ENCODE measurements around the gene ITPK1.

ITPK1 gene

GRCh38 chr14:92916201-92916600 lies 199.5 kb downstream of the ITPK1 start:
- FAIRE-seq, result no peak

GRCh38 chr14:92914087-92914656 lies 201.6 kb downstream of the ITPK1 start:
- no peak for FAIRE-seq

DNA sequence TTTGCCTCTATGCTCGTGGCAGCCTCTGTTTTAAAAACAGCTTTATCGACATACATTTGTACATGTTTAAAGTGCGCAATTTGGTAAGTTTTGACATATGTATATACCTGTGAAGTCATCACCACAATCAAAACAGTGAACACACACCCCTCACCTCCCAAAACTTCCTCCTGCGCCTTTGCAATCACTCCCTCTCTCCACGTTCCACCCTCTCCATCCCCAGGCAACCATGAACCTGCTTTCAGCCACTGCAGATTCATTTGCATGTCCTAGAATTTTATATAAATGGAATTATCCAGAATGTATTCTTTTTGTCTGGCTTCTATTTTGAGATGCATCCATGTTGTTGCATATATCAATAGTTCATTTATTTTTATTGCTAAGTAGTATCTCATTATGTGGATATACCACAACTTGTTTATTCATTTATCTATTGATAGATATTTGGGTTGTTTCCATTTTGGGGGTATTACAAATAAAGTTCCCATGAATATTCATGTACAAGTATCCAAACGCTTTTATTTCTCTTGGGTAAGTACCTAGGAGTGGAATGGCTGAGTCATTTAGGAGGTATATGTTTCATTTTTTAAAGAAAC lies 208.3 kb downstream of the ITPK1 start:
- no peak for FAIRE-seq

DNA sequence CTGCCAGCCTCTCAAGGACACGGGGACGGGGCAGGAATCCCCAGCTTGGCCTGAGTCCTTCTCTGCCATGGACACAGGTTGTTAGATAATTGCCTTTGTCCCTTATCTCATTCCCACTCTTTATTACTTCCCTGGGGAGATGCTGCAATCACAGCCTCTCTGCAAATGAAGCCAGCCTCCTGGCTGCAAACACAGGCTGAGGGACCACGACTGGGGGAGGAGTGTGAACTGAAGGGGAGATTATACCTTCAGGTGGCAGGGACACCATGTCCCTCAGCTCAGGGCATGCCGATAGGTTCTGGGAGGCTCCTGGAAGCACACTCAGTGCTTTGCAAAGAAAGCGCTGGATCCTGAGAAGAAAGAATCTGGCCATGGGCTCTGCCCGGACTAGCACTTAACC lies 208.9 kb downstream of the ITPK1 start:
- FAIRE-seq, result no peak

DNA sequence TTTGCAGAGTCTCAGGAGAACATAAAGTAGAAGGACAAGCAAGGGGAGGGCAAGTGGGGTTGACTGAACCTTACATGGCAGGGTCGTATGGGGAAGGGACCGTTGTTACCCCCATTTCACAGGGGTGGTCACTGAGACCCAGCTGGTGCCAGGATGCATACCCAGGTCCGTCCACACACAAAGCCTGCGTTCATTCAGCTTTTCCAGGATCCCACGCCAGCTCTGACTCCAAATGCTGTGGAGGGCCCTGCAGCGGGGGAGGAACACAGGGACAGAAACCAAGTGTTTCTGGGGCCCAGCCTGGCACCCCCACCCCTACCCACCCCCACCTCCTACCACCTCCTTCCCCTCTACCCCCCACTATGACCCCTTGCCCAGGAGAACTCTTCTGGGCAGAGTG lies 209.3 kb downstream of the ITPK1 start:
- FAIRE-seq, result no peak

DNA sequence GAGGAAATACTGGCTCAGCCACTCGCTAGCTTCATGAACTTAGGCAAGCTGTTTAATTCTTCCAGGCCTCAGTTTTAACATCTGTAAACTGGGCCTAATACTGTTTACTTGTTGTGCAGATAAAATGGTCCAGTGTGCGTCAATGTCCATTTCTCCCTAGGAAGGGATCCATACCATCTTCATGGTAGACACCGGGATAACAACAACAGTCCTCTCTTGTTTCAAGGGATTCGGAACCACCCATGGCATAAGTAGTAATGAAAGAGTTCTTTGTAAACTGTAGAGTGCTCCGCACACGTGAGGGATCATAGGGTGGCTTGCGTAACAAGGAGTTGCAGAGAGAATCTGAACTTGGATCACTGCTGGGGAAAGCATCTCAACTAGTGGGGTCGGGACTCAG lies 210.1 kb downstream of the ITPK1 start:
- no peak for FAIRE-seq

GRCh38 chr14:92903359-92903758 lies 212.4 kb downstream of the ITPK1 start:
- FAIRE-seq, result no peak

DNA sequence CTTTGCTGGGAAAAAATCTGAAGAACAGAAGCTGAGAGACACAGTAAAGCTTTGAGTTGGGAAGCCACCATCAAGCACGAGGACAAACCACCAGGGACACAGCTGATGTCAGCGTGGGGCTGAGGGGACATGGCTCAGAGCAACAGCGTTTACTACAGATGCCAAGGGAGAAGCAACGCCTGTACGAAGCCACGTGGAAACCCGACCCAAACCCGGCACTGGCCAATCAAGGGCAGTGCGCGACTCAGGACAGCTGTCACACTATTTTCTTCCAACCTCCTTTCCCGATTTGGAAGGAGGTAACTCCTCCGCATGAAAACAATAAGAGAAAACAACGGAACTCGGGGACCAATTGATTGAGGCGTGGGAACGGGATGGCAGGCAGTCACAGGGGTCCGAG lies 213.0 kb downstream of the ITPK1 start:
- no peak for FAIRE-seq

GRCh38 chr14:92902191-92902590 lies 213.5 kb downstream of the ITPK1 start:
- no peak for FAIRE-seq

DNA sequence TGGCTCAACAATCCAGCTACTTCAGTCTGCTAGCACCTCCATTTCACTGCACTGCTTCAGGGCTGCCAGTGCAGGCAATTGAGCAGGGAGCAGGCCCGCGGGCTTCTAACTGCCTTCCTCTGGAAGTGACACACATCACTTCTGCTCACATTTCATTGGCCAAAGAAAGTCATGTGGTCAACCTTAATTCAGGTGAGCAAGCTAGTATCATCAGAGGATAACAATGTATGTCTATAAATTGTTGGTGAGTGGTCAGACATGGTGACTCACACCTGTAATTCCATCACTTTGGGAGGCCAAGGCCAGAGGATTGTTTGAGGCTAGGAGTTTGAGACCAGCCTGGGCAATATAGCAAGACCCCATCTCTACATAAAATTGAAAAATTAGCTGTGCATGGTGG lies 215.1 kb downstream of the ITPK1 start:
- no peak for FAIRE-seq

DNA sequence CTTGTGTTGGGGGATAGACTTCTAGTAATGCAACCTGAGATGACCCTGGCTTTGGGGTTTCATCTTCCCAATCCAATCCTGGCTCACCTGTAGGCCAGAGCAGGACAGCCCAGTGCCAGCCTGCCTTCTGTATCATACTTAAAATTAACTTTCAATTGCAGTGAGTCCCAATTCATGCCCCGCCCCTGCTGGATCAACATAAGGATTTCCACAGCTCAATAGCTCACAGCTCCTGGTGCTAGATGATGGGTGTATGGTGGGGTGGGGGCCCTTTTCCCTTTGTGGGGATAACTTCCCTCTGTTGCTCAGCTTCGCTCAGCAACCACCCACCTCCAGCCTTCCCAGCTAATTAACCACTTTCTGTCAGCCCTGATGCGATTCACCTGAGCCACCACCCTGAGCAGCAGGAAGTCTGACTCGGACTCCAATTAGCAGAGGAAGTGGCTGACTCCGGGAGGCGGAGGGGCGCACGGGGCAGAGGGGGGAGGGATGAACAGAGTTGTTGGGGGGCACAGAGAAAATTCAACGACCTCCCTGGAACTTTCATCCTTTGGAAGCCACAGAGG lies 217.1 kb downstream of the ITPK1 start:
- no peak for FAIRE-seq

DNA sequence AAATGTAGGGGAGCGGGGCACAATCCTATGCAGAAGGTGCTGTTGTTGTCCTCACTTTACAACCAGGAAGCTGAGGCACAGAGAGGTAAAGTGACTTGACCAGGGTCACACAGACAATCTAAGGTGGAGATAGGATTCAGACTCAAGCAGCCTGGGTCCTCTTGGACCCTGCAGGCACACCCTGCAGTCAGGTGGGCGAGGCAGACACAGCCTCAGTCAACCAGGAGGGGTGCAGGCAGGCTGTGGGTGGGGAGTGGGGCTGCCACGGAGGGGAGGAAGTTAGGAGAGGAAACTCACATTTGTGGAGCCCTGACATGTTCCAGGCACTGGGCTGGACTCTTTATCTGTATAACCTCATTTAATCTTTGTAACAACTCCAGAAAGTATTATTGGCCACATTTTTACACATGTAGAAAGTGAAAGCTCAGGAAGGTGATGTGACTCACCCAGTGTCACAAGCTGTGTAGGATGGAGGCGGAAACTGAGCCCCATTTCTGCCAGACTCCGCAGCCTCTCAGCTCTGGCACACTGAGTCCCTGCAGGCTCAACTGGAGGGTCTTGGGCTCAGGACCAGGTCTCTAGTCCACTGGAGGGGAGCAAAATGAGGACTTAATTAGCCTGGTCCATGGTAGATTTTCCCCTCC lies 217.7 kb downstream of the ITPK1 start:
- no peak for FAIRE-seq

DNA sequence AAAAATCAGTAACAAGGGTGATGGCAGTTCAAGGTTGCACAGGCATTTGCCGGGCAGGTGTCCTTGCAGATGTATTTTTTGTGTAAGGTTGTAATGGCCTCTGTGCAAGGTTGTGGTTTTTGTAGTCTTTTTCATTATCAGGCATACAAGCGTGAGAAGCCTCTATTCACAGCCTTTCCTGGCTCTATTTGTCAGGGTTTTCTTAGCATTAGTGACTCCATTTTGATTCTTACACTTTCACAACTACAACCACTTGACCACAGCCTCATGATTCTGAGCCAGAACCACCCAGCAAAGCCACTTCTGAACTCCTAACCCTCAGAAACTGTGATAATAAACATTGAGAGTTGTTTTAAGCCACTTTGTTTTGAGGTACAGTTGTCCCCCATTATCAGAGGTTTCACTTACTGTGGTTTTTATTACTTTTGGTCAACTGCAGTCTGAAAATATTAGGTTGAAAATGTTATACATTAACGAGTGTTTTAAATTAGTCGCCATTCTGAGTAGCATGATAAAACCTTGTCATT lies 220.3 kb downstream of the ITPK1 start:
- no peak for FAIRE-seq

- no peak for FAIRE-seq
Observed at GRCh38 chr14:92892589-92892988, 223.1 kb downstream of the ITPK1 start.

- peak; percentile 36 for FAIRE-seq
Observed at GRCh38 chr14:92890830-92891588, 224.7 kb downstream of the ITPK1 start.

- no peak for FAIRE-seq
Observed at GRCh38 chr14:92888896-92889295, 226.8 kb downstream of the ITPK1 start.

- no peak for FAIRE-seq
Observed at GRCh38 chr14:92887157-92887556, 228.6 kb downstream of the ITPK1 start.

All from islet of Langerhans (tissue), 1 donor.